Small intestine (tissue), 7 donors: ENCODE data around the gene TPD52L1. TPM values are rescaled to one million over a fixed set of nuclear protein-coding genes. Genes with fewer than 3 reads are reported as not detected.

ENCODE experiments used
- DNase-seq, 2 donors: peaks; one replicate each; pipeline versions ENCODE4 v3.0.0 to v3.0.0-alpha.2; 2013
- FAIRE-seq: peaks from 2 replicates; lab custom pipeline; 2012; peaks lifted over from hg19 to GRCh38; lab: Jason Lieb, UNC
- H3K27ac ChIP-seq, 3 donors: one replicate each; pipeline ENCODE4 v1.5.1; 2013; ENCODE audit warnings: low read length in 2 of 3, mild to moderate bottlenecking in 2 of 3, control low read depth in 1 of 3, inconsistent platforms in 1 of 3, low read depth in 1 of 3, moderate library complexity in 1 of 3
- H3K27me3 ChIP-seq, 3 donors: one replicate each; pipeline ENCODE4 v1.6.1; 2013; ENCODE audit warnings: low read length in 3 of 3, inconsistent platforms in 1 of 3; ENCODE audit not compliant: control insufficient read depth in 3 of 3, insufficient read depth in 3 of 3
- H3K36me3 ChIP-seq, 3 donors: one replicate each; pipeline ENCODE4 v1.6.1; 2013; ENCODE audit warnings: low read length in 3 of 3, inconsistent platforms in 1 of 3, low read depth in 1 of 3, mild to moderate bottlenecking in 1 of 3, moderate library complexity in 1 of 3; ENCODE audit not compliant: control insufficient read depth in 3 of 3, insufficient read depth in 2 of 3
- H3K4me1 ChIP-seq, 3 donors: one replicate each; pipeline ENCODE4 v1.6.1; 2013; ENCODE audit warnings: low read length in 2 of 3, inconsistent platforms in 1 of 3, low read depth in 1 of 3, mild to moderate bottlenecking in 1 of 3, moderate library complexity in 1 of 3; ENCODE audit not compliant: control insufficient read depth in 3 of 3, insufficient read depth in 2 of 3
- H3K4me3 ChIP-seq, 3 donors: one replicate each; pipeline ENCODE4 v1.5.1; 2013; ENCODE audit warnings: low read length in 3 of 3, control low read depth in 1 of 3, inconsistent platforms in 1 of 3, low read depth in 1 of 3, mild to moderate bottlenecking in 1 of 3, moderate library complexity in 1 of 3
- H3K9me3 ChIP-seq, 2 donors: one replicate each; pipeline ENCODE4 v1.6.1; 2013; ENCODE audit warnings: low read depth in 1 of 2, low read length in 1 of 2; ENCODE audit not compliant: control insufficient read depth in 2 of 2, insufficient read depth in 1 of 2
- WGBS, 3 donors: extraction: QIAGEN DNeasy Blood & Tissue Kit; methylation state at CpG; one replicate each; pipeline ENCODE4 v1.1.7; 2013; 5-methylcytosine and 5-hydroxymethylcytosine counted together
- polyA plus RNA-seq, 4 donors: library from polyadenylated mRNA; stranded (reverse) in 3 of 4; unstranded in 1 of 4; fragments of 200-250 nt in 3 of 4; fragments of 120-200 nt in 1 of 4; gene quantifications; one replicate each; pipeline versions ENCODE4 v1.2.1 to v1.2.3, GENCODE V29; 2013
- donor health status: healthy with polysubstance abuse.
- donor health status: control.
- donor health status: control.
- donor health status: Bipolar disorder and iron deficiency.
- donor health status: healthy.

The TPD52L1 gene
- polyA plus RNA-seq, 4 donors = 10.8 to 179 (median 30.7) TPM

DNA sequence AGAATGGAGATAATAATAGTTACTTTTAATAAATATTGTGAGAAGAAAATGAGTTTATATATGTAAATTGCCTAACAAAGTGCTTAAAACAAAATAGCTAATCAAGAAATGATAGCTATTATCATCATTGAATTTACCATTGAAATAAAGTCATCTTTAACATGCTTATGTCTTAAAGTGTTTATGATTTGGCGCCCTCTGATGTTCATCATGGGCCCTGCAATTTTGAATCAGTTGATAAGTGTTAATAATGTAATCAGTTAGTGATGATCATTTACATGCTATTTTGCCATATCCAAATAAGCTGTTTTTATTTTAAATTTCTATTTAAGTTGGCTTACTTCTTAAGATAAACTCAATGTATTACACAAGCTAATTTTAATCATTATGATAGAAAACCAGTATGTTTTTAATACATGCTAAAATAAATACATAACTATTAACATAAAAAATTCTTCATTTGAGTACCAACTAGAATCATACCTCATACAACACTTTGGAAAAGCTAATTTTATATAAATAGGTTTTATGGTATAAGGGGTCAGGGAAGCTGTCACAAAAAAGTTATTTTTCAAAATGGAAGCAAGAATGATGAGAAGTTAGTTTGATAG lies 39.2 kb upstream of the TPD52L1 start:
- Histone ChIP-seq H3K4me1 (no peaks in the 10 kb centered on the region), H3K9me3 (peaks cover 0 to 19% of the 10 kb centered on the region in 2 donors), H3K36me3 (no peaks in the 10 kb centered on the region), H3K4me3 (no peak overlapping the region), H3K27me3 (no peaks in the 10 kb centered on the region), H3K27ac (no peak overlapping the region)
- DNase-seq = peak; percentile 62 to 64
- peak; percentile 73 for FAIRE-seq
- 0% methylated on average over 1 of the region's 1 CpG for WGBS, 3 donors

DNA sequence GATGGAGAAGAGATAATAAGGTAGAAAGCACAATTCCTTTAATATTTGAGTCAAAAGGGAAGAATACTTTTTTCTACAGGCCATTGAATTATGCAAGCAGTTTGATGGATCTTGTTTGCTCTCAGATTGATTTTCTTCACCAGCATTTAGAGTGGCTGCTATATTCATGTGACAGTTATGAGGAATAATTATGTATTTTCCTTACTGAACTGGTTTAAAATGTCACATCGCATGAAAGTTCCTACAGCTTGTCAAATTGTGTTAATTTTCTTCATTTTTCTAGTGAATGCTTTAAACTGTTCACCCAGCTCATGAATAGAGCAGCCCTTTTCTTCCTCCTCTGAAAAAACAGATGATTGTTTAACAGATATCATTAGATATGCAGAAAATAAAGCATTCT lies 37.4 kb upstream of the TPD52L1 start:
- no peak overlapping the region for H3K27ac ChIP-seq
- H3K27me3 ChIP-seq = peaks cover 0 to 3% (median 0%) of the 10 kb centered on the region in 3 donors
- no peak for FAIRE-seq
- peaks cover 0 to 14% of the 10 kb centered on the region in 2 donors for H3K9me3 ChIP-seq
- H3K4me1 ChIP-seq = no peaks in the 10 kb centered on the region
- H3K36me3 ChIP-seq = no peaks in the 10 kb centered on the region
- WGBS, 3 donors = 84 to 96% (median 91%) methylated on average over 1 of the region's 1 CpG
- no peak for DNase-seq
- no peak overlapping the region for H3K4me3 ChIP-seq

DNA sequence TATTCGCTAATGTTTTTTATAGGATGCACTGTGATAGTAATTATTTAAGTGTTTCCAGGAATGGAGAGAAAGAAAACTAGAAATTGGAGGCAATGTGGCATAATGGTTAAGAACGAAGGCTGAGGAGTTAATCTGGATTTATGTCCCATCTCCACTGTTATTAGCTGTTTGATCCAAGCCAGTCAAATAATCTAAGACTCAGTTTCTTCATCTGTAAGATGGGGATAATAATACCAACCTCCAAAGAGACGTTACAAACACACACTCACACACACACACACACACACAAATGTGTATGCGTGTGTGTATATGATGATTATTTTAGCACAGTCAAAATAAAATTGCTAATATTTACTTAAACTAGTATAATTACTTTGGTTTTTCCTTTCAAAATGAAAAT lies 36.9 kb upstream of the TPD52L1 start:
- Histone ChIP-seq H3K27me3 (peaks cover 0 to 3% (median 0%) of the 10 kb centered on the region in 3 donors), H3K4me3 (no peak overlapping the region), H3K4me1 (no peaks in the 10 kb centered on the region), H3K27ac (no peak overlapping the region), H3K36me3 (no peaks in the 10 kb centered on the region), H3K9me3 (peaks cover 0 to 13% of the 10 kb centered on the region in 2 donors)
- FAIRE-seq (no peak), DNase-seq (no peak)
- 78 to 88% (median 79%) methylated on average over 4 of the region's 4 CpGs for whole genome bisulfite sequencing, 3 donors

DNA sequence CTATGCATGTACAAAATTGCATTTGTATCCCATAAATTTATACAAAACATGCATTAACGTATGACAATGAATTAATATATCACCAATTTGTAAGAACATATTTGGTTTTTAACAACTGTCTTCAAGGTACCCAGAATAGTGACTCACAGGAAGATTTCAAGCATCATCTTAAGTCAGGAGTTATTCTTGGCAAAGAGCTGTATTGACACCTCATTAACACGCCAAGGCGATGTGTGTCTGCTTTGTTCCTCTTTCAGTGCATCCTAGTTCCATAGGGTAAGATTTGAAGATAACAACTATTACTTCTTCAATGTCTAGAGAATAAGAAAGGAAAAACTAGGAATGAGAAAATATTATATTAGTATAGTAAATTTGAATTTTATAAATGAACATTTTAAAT lies 35.8 kb upstream of the TPD52L1 start:
- H3K27ac ChIP-seq = no peak overlapping the region
- peaks cover 0 to 3% (median 0%) of the 10 kb centered on the region in 3 donors for H3K27me3 ChIP-seq
- no peaks in the 10 kb centered on the region for H3K4me1 ChIP-seq
- DNase-seq = no peak
- no peak for FAIRE-seq
- H3K4me3 ChIP-seq = no peak overlapping the region
- 82 to 89% (median 83%) methylated on average over 3 of the region's 3 CpGs for WGBS, 3 donors
- H3K36me3 ChIP-seq = no peaks in the 10 kb centered on the region
- H3K9me3 ChIP-seq = peaks cover 0 to 4% of the 10 kb centered on the region in 2 donors

DNA sequence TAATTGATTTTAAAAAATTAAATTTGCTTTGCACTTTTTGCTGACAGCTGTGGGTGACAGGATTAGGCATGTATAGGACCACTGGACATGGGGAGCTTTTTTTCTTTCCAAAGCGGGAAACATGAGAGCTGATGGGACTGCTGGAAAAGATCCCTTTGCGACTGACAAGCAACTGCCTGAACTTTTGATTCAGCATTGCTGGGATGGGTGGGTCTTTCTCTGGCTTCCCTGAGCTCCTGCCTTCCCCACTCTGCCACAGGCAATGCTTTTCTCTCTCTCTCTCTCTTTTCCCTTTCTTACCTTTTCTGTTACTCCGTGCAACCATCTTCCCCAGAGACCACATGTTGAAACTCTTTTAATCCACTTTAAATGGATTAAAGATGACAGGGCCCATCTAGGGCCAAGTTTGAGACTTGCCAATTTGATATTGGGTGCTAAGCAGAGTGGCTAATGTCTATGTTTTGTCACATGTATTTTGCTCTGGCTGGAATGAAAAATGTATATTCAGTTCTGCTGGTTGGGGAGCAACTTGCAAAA lies 33.5 kb upstream of the TPD52L1 start:
- H3K4me1 ChIP-seq = no peaks in the 10 kb centered on the region
- DNase-seq (no peak), FAIRE-seq (no peak)
- 74 to 86% (median 84%) methylated on average over 3 of the region's 3 CpGs for WGBS, 3 donors
- H3K4me3 ChIP-seq = no peak overlapping the region
- peaks cover 0 to 3% (median 0%) of the 10 kb centered on the region in 3 donors for H3K27me3 ChIP-seq
- no peak overlapping the region for H3K27ac ChIP-seq
- no peaks in the 10 kb centered on the region for H3K36me3 ChIP-seq
- no peaks in the 10 kb centered on the region for H3K9me3 ChIP-seq

DNA sequence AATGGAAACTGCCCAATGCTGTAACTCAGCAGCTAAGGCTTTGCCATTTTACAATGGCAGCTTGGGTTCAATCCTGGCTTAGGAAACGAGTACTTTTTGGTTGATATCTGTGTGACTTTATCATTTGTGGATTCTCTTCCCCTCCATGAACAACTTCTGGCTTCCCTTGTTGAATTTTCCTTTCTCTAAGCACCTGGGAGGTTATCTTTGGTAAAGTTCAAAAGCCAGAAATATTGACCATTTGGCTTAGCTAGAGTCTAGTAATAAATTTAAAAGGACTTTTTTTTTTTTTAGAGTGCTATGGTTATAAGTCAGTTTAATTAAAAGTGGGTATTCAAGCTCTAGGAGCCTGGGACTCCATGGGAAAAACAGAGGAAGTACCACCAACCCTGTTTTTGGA lies 31.7 kb upstream of the TPD52L1 start:
- Histone ChIP-seq H3K4me1 (no peaks in the 10 kb centered on the region), H3K27me3 (peaks cover 0 to 3% (median 0%) of the 10 kb centered on the region in 3 donors), H3K9me3 (no peaks in the 10 kb centered on the region), H3K4me3 (no peak overlapping the region), H3K27ac (no peak overlapping the region), H3K36me3 (no peaks in the 10 kb centered on the region)
- 23 to 51% (median 38%) methylated on average over 1 of the region's 1 CpG for whole genome bisulfite sequencing, 3 donors
- DNase-seq = no peak
- FAIRE-seq = no peak

DNA sequence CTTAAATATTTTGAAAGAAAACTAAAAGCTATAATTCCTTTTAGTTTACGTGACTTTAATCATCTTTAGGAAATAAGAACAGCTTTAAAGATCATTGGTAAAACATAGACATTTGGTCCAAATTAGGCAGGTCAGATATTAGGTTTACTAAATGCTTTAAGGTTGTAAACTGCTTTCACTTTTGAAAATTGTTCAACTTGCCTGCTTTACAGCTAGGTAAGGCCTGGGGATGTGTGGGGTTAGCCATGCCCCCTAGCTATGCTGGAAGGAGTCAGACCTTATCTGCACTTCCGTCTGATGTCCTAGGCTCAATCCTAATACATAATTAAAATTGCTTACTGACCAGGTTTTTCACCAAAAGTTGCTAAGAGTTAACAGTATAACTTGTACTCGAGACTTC lies 30.5 kb upstream of the TPD52L1 start:
- DNase-seq (no peak), FAIRE-seq (no peak)
- Histone ChIP-seq H3K36me3 (no peaks in the 10 kb centered on the region), H3K27ac (no peak overlapping the region), H3K9me3 (no peaks in the 10 kb centered on the region), H3K4me1 (no peaks in the 10 kb centered on the region), H3K27me3 (peaks cover 0 to 3% (median 0%) of the 10 kb centered on the region in 3 donors), H3K4me3 (no peak overlapping the region)
- WGBS, 3 donors = 74 to 85% (median 79%) methylated on average over 3 of the region's 3 CpGs

DNA sequence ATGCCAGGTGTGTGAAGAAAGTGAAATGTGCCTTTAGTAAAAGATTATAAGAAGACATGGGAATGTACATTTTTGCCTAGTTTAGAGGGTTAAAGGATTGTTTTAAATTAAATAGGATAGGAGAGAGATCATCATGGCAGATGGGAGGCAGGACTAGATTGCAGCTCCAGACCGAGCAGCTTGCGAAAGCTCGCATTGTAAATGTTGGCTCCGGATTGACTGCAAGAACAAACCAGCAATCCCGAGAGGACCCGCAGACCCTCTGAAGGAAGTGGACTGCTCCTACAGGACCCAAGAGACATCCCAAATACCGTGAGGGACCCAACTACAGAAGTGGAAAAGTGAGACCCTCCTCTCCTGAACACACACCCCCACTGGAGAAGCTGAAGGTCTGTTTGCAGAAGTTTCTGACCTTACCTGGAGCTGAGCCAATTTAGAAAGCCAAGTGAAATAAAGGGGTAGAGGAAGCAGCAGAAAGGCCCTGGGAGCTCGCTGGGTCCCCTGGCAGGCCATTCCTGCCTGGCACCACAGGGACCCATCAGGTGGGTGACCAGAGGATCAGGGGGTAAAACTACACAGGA lies 30.0 kb upstream of the TPD52L1 start:
- no peak for FAIRE-seq
- no peak for DNase-seq
- H3K27me3 ChIP-seq = peaks cover 0 to 3% (median 0%) of the 10 kb centered on the region in 3 donors
- no peak overlapping the region for H3K27ac ChIP-seq
- H3K4me3 ChIP-seq = no peak overlapping the region
- H3K9me3 ChIP-seq = no peaks in the 10 kb centered on the region
- WGBS, 3 donors = 75 to 83% (median 78%) methylated on average over 8 of the region's 8 CpGs
- no peaks in the 10 kb centered on the region for H3K4me1 ChIP-seq
- H3K36me3 ChIP-seq = no peaks in the 10 kb centered on the region
